Myocyte (in vitro differentiated cells): ENCODE data around the gene ITGB5. TPM values are rescaled to one million over a fixed set of nuclear protein-coding genes. Genes with fewer than 3 reads are reported as not detected.

ENCODE experiments used
- DNase-seq: peaks from one replicate; pipeline ENCODE4 v3.0.0-alpha.2; 2012; ENCODE audit warnings: low read depth
- total RNA-seq: library from RNA; depleted of rRNA; stranded (reverse); fragments of >200 nt; gene quantifications from 2 replicates; pipeline ENCODE4 v1.2.3, GENCODE V29; 2014

Gene ITGB5
- total RNA-seq, 1 donor from 2014 or later: 203 TPM

- DNase-seq: no peak
These were observed 9.8 kb upstream of the ITGB5 start for GRCh38 chr3:124896824-124897526.

DNA sequence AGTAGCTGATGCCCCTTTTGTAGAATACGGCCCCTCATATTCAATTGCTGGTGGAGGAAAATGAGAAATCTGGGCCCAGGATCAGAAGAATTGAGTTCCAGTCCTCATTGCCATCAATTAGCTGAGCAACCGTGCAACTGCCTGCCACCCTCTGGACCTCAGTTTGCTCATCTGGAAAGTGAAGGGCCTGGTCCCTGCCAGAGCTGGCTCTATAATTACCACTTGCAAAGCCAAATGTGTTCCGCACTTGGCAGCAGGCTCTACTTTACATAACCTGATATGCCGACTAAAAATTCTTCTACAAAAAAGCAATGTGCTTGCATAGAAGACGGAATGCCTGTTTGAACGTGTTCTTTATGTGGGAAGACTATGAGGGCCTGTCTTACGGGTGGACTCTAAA lies 8.6 kb upstream of the ITGB5 start:
- no peak for DNase-seq

DNA sequence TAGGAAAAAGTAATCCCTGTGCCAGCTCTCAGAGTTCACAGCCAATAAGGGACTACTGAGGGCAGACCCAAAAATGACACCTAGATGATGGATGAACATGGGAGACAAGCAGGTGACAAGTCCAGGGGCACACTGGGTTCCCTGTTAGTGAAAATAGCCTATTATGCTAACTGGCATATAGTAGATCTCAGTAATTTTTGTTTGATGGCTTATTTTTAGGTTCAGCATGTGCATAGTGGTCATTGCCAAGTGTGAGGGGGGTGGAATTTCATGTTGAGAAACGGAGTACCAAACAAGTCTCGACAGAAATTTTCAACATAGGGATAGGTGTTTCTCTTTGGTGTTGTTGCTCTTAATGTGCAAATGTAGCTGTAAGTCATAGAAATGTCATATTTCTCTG lies 6.4 kb upstream of the ITGB5 start:
- no peak for DNase-seq

DNA sequence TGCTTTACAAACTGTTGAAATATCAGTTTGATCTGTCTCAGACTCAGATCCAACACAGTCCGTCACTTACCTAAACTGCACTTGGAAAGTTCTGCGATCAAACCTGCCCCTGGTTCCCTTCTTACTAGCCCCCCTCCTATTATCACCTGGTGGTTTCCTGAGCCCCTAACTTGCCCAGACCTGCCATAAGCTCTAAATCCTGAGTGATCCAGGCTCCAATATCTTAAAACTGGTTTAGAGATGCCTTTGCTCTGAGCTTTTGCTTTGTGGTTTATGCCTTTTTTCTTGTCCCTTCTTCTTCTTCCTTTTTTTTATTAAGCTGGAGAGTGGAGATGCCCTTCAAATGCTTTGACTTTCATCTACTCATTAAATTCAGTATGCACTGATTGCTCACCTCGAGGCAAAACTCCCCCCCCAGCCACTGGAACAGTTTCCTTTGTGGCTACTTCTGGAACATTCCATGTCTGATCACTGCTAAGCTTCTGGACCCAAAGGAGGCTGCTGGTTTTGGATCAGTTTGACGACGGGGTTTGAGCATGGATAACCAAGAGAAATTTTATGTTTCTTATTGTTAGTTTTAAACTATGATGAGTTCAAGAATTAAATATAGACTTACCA lies 3.5 kb upstream of the ITGB5 start:
- no peak for DNase-seq

GRCh38 chr3:124888482-124889441 lies 1.6 kb upstream of the ITGB5 start:
- DNase-seq: no peak

DNA sequence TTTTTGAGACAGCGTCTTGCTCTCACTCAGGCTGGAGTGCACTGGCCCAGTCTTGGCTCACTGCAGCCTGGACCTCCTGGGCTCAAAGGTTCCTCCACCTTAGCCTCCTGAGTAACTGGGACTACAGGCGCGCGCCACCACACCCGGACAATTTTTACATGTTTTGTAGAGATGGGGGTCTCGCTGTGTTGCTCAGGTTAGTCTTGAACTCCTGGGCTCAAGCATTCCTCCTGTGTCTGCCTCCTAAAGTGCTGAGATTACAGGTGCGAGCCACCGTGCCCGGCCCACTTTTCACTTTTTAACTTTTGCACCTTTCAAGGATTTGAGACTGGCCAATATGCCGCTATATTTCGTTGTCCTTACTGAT lies 750 bp upstream of the ITGB5 start:
- DNase-seq: no peak

GRCh38 chr3:124886168-124887056 lies 753 bp downstream of the ITGB5 start:
- DNase-seq: peak; percentile 63

DNA sequence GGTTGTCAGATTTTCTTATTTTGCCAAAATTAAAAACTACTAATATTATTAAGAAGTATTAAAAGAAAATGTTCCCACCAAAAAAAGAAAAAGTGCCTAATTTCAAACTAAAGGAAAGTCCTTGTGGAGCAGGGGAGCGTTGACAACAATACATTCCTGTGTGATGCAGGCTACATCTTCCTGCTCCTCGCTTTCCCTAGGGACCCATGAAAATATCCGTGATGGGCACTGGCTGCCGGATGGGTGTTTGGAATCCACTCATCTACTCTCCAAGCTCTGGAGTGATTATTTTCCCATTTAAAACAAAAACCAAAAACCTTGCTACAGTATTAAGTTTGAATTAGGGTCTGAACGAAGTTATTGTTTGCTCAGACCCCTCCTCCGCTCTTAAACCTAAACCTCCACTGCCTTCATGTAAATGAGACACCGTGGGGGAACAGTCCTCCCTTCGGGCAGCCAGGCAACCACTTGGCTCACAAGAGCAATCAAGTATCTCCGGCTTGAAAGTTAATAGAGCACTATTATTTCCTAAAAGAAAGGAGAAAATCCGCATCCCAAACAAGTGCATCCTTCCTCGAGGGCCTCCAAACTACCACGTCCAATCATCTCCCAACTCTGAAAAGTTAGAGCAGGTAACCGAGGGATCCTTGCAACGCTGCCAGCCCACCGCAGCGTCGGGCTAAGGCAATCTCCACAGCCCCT lies 1.5 kb downstream of the ITGB5 start:
- peak; percentile 61 for DNase-seq

- no peak for DNase-seq
These were observed 2.6 kb downstream of the ITGB5 start for GRCh38 chr3:124884474-124885101.

- no peak for DNase-seq
These were observed 3.2 kb downstream of the ITGB5 start for GRCh38 chr3:124883766-124884473.

DNA sequence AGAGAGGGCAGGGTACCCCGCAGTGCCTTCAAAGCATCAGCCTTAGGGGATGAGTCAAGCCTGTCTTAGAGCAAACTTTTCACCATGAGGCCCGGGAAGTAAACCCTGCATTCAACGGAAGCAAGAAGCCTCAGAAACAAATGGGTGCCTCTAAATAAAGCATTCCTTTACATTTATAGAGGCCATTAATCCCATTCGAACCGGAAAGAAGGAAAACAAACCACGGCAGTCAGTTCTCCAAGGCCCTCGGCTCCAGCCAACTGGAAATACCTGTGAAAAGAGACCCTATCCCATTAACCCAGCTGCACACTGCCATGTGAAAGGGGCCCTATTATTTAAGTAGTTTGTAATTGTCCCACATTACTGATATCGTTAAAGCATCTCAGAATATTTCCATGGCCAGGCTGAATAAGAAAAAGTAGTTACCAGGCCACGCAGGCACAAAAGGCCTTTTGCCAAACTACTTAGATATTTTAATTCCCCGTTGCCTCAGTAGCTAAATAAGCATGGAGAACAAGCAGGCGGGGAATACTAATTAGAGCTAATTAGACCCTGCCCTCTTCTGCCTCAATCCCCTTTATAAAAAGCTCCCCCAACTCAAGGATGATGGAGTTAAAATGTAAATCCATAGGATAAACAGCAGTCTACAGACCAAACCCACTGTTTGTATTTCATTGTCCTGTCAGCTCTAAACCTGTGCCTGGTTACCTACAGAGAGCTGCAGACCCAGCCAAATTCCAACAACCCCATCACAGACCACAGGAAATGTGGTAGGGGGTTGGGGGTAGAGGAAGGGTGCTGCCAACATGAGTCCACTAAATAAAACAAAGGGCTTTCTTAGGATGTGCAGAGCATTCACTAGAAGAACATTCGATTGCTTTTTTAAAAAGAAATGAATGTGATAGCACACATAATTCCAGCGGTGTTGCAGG lies 4.1 kb downstream of the ITGB5 start:
- DNase-seq: no peak

- no peak for DNase-seq
These were observed 5.0 kb downstream of the ITGB5 start for GRCh38 chr3:124881976-124882697.

- DNase-seq: no peak
These were observed 7.9 kb downstream of the ITGB5 start for GRCh38 chr3:124879337-124879680.

- DNase-seq: peak; percentile 87
These were observed 8.4 kb downstream of the ITGB5 start for GRCh38 chr3:124878561-124879336.

DNA sequence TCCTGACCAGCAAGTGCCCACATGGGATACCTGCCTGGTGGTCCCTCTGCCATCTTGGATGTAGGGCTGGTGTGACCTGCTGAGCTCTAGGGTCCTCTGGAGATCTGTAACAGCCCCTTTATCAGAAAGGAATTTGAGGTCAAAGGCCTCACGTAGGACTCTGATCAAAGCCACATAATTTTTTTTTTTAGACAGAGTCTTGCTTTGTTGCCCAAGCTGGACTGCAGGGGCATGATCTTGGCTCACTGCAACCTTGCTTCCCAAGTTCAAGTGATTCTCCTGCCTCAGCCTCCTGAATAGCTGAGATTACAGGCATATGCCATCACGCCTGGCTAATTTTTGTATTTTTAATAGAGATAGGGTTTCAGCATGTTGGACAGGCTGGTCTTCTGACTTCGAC lies 9.5 kb downstream of the ITGB5 start:
- no peak for DNase-seq

DNA sequence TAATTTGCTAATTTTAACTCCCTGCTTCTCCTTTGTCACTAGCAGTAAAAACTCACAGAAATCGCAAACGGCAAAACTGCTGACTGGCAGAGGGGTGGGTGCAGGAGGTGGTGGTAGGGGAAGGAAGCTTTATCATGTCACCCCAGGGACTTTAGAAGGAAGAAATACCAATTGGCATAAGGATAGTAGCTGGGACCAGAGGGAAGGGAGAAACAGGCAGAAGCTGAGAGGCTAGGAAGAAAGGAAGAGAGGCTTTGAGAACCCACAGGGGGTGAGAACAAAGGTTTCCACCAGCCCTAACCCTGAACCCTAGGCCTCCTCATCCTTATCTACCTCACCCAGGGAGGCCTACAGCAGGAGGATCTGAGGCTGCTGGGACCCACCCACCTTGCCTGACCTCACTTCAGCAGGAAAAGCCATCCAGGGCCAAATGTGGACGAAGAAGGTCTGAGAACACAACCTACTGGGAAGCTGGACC lies 10.7 kb downstream of the ITGB5 start:
- no peak for DNase-seq

GRCh38 chr3:124873226-124873625 lies 13.9 kb downstream of the ITGB5 start:
- DNase-seq: no peak
